Activated CD4-positive, alpha-beta T cell treated with anti-CD3 and anti-CD28 coated beads, Interleukin-2, amount 50 U/mL, for 1 hour (primary cell): ENCODE measurements around the gene SH3BGRL2.
"Not testable (repeated sequence)": the region's sequence is repeated elsewhere in the genome, so short reads cannot be mapped to it uniquely, and the experiment has no call there.

Experiments
- DNase-seq: peaks from one replicate; pipeline ENCODE4 v3.0.0-alpha.2; 2020

The SH3BGRL2 gene

DNA sequence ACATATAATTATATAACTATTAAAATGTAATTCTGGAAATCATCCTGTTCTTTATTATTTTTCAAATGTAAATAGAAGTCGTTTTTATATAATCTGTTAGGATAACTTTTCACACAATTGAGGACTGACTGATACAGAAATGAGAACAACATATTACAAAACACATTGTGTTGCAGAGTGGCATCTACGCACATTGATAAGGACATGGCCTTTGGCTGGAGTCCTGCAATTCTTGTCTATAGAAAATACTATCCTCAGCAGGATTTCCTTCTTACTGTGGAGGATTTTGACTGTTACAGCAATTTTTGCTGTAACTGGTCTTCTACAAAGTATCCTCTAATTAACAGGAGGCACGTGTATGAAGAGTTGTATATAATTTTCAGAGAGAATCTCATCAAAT, 19.8 kb downstream of the SH3BGRL2 start:
- no peak for DNase-seq

- DNase-seq, result no peak
Measured at GRCh38 chr6:79656134-79656533, 25.0 kb downstream of the SH3BGRL2 start.

DNA sequence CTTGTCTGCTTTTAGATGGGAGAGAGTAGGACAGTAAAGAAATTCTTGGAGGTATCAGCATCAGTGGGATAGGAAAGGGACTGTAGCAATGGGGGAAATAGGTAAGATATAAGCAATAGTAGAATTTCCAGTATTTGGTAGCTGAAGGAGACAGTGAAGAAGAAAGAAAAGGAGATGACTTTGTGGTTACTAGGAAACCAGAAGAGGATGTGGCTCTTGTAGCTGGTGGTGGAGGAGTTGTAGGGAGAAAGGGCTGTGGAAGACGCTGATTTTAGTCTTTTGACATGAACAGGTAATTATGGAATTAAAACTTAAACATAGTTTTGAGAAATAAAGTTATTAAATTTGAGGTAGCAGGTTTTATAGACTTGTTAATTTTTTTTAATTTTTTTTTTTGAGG, 26.1 kb downstream of the SH3BGRL2 start:
- DNase-seq, result no peak

DNA sequence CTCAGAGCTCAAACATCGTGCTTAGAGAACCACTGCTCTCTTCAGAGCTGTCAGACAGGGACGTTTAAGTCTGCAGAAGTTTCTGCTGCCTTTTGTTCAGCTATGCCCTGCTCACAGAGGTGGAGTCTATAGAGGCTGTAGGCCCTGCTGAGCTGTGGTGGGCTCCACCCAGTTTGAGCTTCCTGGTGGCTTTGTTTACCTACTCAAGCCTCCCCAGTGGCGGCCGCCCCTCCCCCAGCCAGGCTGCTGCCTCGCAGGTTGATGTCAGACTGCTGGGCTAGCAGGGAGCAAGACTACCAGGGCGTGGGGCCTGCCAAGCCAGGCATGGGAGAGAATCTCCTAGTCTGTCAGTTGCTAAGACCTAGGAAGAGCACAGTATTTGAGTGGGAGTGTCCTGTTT, 32.5 kb downstream of the SH3BGRL2 start:
- DNase-seq, result not testable (repeated sequence)

DNA sequence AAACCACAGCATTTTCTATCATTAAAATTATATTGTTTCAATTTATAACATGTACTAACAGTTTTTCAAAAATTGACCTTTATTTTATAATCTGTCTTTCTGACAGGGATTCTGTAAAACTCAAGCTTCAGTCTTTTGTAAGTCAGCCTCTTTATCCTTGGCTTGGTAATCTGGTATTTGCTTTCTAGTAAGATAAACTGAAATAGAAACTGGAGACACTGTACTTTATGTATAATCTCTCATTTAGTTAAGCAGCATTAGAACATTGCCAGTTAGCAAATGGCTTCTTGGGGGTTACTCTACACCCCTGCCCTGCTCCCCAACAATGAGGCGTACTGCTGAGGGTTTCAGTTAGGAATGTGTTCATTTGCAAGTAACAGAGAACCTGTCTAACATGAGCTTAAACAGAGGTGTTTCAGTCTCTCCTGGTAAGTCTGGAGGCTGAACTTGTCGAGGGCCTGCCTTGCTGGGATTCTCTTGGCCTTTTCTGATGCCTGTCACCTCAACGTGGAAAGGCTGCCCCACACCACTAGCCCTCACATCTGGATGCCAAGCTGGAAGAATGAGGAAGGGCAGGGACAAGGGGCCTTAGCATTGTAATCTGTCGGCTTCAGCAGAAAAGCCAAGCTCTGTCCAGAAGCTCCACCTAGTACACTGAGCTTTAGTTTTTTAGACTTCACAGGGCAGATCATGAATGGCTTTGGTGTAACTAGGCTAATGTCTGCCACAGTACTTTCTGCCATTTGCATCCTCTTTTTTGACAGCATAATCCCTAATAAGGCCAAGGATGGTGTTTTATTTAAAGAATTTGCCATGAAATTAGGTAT, 34.8 kb downstream of the SH3BGRL2 start:
- no peak for DNase-seq

DNA sequence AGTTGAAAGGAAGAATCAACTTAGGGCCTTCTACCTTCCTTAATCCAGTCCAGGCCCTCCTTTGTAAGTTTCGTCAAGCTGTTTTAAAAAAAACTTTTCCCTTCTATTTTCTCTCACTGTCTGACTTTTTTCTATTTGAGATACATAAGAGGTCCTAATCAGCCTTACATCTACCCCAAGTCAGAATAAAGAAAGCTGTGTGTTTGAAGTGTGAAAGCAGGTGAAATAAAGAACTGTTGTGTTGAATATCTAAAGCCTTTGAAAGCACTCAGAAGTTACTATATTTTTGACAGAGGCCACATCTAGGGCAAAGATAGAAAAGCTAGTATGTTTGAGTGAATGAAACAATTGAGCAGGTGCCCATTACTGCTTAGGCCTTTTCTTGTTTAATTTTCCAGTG, 35.5 kb downstream of the SH3BGRL2 start:
- no peak for DNase-seq

GRCh38 chr6:79668381-79668780, 37.3 kb downstream of the SH3BGRL2 start:
- no peak for DNase-seq

DNA sequence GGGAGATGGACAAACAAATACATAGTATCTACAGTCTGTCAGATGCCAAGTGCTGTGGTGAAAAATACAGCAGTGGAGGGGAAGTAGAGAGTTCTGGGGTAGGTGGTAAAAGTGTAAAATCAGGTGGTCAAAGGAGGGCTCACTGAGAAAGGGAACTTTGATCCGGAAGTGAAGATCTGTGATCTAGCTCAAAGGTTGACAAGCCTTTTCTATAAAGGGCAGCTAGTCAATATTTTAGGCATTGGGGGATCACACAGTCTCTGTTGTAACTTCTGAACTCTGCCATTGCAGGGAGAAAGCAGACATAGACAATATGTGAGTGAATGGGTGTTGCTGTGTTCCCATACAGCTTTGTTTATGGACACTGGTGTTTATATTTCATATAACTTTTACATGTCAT, 38.6 kb downstream of the SH3BGRL2 start:
- DNase-seq, result no peak

- no peak for DNase-seq
Measured at GRCh38 chr6:79670789-79671188, 39.7 kb downstream of the SH3BGRL2 start.

- DNase-seq, result peak; percentile 6
Measured at GRCh38 chr6:79671600-79672266, 40.6 kb downstream of the SH3BGRL2 start.

GRCh38 chr6:79672631-79673111, 41.5 kb downstream of the SH3BGRL2 start:
- no peak for DNase-seq

DNA sequence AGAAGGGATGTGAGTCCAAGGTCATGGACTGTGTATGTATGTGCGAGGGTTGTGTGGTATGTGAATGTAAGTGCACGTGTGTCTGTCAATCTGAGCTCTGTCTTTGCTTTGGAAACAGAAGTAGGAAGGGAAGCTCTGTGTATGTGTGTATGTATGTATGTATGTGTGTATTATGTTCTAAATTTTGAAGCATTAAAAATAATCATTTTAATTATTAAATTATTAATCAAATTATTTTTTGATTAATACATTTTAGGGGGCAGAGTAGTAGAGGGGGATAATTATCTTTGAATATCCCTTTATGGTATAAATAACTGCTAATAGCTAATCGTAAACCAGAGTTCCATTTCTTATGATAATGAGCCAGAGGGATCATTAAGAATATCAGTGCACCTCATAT, 42.8 kb downstream of the SH3BGRL2 start:
- DNase-seq, result no peak

DNA sequence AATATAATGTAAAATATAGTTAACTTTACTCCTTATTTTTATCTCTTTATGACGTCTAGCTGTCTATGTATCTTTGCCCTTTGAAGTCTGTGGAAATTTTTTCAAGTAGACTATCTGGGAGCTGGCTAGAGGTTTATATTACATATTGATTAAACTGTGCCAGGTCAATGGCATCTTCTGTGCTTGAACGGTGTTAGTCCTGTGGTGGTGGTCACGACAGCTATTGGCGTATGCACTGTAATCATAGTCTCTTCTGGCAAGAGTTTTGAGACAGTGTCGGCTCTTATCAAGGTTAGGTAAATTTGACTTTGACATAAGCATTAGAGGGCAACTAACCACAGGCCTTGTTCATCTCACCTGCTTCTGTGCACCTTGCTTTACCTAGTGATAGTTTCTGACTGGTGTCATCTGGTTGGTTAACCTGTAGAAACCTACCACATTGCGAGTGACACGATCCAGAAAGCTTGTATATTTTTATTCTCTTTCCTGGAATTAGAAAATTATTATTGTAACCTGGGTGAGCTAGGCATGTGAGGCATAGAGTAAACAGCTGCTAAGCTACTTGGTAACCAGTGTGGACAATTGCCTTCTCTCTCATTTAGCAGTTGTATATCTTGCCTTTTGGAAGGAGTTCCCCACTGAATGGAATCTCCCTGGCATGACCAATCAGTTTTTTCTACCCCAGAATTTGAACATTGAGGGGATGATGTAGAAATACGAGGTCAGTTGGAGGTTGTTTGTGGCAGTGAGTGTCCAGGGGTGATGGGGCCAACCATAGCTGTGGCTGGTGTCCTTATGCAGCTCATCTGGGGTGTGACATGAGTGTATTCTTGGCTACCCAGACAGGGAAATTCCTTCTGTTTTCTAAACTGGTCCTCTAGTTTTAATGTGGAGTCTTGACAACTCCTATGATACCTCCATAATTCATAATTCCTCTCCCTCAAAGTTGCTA, 45.9 kb downstream of the SH3BGRL2 start:
- no peak for DNase-seq

DNA sequence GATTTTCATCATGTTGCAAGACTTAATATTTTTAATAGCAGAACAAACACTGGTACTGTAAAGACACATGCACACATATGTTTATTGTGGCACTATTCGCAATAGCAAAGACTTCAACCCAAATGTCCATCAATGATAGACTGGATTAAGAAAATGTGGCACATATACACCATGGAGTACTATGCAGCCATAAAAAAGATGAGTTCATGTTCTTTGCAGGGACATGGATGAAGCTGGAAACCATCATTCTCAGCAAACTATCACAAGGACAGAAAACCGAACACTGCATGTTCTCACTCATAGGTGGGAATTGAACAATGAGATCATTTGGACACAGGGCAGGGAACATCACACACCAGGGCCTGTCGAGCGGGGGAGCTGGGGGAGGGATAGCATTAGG, 51.6 kb downstream of the SH3BGRL2 start:
- DNase-seq, result not testable (repeated sequence)

DNA sequence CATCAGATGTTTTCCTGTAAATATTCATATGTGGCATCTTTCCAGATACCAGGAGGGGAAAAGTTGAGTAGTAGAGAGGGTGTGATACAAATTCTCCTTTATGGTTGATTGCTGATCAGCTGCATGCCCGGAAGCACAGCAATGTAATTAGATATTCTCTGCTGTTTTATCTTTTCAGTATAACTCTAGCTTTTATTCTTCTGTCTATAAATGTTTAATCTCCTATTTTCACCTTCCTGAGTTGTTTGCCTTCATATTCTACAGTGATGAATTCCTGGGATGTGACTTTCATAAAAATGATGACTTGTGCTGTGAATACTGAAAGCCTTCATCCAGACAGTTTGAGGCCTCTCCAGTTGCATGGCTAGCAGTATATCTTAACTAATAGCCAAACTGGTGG, 53.7 kb downstream of the SH3BGRL2 start:
- no peak for DNase-seq

GRCh38 chr6:79686707-79687309, 55.7 kb downstream of the SH3BGRL2 start:
- DNase-seq, result no peak

GRCh38 chr6:79687759-79688158, 56.6 kb downstream of the SH3BGRL2 start:
- no peak for DNase-seq

- no peak for DNase-seq
Measured at GRCh38 chr6:79694156-79694555, 63.0 kb downstream of the SH3BGRL2 start.

DNA sequence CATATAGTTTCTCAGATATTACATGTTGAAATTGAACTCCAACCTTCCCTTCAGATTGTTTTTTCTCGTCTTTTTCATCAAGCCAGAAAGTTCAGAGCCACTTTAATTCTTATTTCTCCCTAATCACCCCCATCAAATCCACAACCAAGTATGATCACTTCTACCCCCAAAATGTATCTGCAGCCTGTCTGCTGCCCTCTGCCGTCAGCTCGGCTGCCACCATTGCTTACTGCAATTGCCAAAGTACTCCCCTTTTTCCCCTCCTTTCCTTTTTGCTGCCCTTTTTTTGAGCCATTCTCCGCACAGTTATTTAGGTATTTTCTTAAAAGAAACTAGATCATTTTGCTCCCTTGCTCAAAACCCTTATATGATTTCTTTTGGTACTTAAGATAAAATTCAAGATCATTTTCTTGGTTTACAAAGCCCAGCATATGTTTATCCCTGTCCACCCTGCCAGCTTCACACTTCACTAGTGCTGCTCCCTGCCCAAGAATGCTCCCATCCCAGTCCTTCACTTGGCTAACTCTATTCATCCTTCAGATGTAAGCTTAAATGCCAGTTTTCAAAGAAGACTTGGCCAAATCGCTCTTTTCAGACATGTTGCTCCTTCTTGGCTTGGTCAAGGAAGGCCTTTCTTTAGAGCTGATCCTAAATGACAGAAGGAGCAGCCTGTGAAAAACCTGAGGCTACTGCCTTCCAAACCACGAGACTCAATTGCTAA, 63.7 kb downstream of the SH3BGRL2 start:
- no peak for DNase-seq

GRCh38 chr6:79697430-79697829, 66.3 kb downstream of the SH3BGRL2 start:
- no peak for DNase-seq

- DNase-seq, result no peak
Measured at GRCh38 chr6:79699606-79700005, 68.5 kb downstream of the SH3BGRL2 start.

DNA sequence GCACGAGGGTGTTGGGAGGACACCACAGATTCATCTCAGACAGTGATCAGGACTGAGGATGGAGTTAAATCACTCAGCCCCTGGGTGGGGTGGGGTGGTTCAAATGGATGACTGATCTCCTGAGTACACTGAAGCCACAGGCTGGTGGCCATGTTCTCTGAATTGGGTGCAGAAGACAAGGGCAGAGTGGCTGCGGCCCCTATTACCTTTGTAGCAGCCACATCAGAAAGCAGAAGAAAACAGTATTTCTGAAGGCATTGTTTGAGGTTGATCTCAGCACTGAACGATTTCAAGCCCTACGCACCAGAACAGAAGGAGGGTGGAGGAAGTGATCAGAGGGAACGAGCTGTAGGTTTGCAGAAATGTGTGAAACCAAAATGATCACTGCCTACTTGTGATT, 71.6 kb downstream of the SH3BGRL2 start:
- no peak for DNase-seq
